ENCODE measurements around the gene SORCS1.

GRCh38 chr10:106996510-106996909 lies 168.0 kb downstream of the SORCS1 start:
- TF ChIP-seq EZH2 (IDR thresholded peaks at IDR 0.05; ENCODE audit: low read length) (no peak), CTCF (optimal IDR thresholded peaks at IDR 0.05 in 1 of 3, IDR thresholded peaks at IDR 0.05 in 1 of 3, conservative IDR thresholded peaks at IDR 0.05 in 1 of 3; ENCODE audit: extremely low read depth in 1 of 3, insufficient read depth in 2 of 3, low read length in 3 of 3) (no peak)

Measured in keratinocyte (primary cell).